ENCODE data around the gene IL2RA. TPM values are rescaled to one million over a fixed set of nuclear protein-coding genes. Genes with fewer than 3 reads are reported as not detected.
A peak's percentile ranks its signal among the peaks of the same experiment; 100 is the strongest.
"Not testable (repeated sequence)": the region's sequence is repeated elsewhere in the genome, so short reads cannot be mapped to it uniquely, and the experiment has no call there.

The IL2RA gene
- total RNA-seq, 4 donors from 2014 or later, result 0.70 to 3.8 (median 3.0) TPM; not detected in 1

DNA sequence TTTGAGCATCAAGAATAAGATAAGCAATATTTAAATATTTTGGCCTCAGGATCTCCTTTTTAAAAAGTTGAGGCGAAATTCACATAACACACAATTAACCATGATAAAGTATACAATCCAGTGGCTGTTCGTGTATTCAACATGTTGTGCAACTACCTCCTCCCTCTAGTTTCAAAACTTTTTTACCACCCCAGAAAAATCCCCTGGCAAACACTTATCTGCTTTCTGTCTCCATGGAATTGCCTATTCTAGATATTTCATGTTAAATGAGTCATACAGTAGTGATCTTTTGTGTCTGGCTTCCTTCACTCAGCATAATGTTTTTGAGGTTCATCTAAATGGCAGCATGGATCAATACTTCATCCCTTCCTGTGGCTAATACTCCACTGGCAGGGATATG, 53.0 kb downstream of the IL2RA start:
- Histone ChIP-seq H3K27ac (peak overlapping the region; percentile 6 to 70 (median 38)), H3K4me1 (peaks cover 0 to 22% (median 3%) of the 10 kb centered on the region in 3 donors), H3K9me3 (peaks cover 0 to 12% (median 6%) of the 10 kb centered on the region in 3 donors), H3K27me3 (no peaks in the 10 kb centered on the region), H3K4me3 (peak overlapping the region in 2 of 4 donors; percentile 19 to 48), H3K36me3 (no peaks in the 10 kb centered on the region)
- 11 to 15% methylated on average over 2 of the region's 2 CpGs for WGBS, 2 donors
- no peak for DNase-seq
- TF ChIP-seq, protein P1, sequence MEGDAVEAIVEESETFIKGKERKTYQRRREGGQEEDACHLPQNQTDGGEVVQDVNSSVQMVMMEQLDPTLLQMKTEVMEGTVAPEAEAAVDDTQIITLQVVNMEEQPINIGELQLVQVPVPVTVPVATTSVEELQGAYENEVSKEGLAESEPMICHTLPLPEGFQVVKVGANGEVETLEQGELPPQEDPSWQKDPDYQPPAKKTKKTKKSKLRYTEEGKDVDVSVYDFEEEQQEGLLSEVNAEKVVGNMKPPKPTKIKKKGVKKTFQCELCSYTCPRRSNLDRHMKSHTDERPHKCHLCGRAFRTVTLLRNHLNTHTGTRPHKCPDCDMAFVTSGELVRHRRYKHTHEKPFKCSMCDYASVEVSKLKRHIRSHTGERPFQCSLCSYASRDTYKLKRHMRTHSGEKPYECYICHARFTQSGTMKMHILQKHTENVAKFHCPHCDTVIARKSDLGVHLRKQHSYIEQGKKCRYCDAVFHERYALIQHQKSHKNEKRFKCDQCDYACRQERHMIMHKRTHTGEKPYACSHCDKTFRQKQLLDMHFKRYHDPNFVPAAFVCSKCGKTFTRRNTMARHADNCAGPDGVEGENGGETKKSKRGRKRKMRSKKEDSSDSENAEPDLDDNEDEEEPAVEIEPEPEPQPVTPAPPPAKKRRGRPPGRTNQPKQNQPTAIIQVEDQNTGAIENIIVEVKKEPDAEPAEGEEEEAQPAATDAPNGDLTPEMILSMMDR (IDR thresholded peaks at IDR 0.05), result no peak
- TF ChIP-seq POLR2A (IDR thresholded peaks at IDR 0.05), result no peak
- intact Hi-C loops (cut with DNase I), result no loop called here

DNA sequence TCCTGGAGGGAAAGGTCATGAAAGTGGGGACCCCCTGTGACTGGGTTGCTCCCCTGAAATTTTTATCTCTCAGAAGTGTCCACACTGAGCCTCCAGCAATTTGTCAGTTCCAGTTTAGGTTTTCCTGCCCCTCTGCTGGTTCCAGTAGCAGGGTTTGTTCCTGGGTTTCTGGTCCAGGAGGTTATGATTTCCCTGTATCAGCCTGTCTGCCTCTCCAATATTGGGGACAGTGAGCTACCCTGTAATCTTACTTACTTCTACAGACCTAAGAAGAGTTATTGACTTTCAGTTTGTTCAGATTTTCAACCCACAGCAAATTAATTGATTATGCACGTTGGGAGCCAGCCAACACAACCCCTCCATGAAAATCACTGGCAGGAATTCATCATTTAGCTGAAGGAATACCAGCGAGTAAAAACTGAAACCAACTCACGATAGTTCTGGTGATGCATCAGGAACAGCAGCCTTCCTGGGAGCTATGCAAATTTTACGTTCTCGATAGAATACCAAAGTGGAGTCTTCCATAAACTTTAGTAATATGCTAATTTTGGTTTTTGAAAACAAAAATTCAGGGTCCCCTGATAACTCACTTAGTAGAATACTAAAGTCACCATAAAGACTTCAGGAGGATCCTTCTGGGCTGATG, 53.5 kb downstream of the IL2RA start:
- no peak for DNase-seq
- Histone ChIP-seq H3K27me3 (no peaks in the 10 kb centered on the region), H3K27ac (peak overlapping the region; percentile 6 to 70 (median 38)), H3K4me1 (peaks cover 0 to 18% (median 3%) of the 10 kb centered on the region in 3 donors), H3K9me3 (peaks cover 0 to 12% (median 6%) of the 10 kb centered on the region in 3 donors), H3K36me3 (no peaks in the 10 kb centered on the region), H3K4me3 (peak overlapping the region in 2 of 4 donors; percentile 19 to 48)
- 33 to 34% methylated on average over 5 of the region's 5 CpGs for WGBS, 2 donors
- intact Hi-C loops (cut with DNase I), result no loop called here
- TF ChIP-seq POLR2A (IDR thresholded peaks at IDR 0.05), result no peak
- TF ChIP-seq, protein P1 (IDR thresholded peaks at IDR 0.05), result no peak

DNA sequence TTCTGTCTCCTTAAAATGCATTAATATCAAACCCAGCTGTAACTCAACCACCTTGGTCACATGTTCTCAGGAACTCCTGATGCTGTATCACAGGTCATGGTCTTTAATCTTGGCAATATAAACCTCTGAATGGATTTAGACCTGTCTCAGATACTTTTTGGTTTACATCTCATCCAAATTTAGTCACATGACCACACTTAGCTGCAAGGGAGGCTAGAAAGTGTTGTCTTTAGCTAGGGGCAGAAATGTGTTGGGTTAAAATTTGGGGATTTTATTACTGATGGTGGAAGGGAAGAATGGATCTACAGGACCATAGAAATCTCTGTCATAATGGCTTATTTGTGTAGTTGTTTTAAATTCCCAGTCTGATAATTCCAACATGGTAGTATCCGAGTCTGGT, 55.2 kb downstream of the IL2RA start:
- no peaks in the 10 kb centered on the region for H3K27me3 ChIP-seq
- H3K4me1 ChIP-seq, result peaks cover 0 to 18% (median 3%) of the 10 kb centered on the region in 3 donors
- WGBS, 2 donors, result 85 to 95% methylated on average over 1 of the region's 1 CpG
- intact Hi-C loops (cut with DNase I), result no loop called here
- no peak overlapping the region for H3K4me3 ChIP-seq
- H3K36me3 ChIP-seq, result no peaks in the 10 kb centered on the region
- no peak for DNase-seq
- H3K27ac ChIP-seq, result no peak overlapping the region
- no peak for TF ChIP-seq POLR2A (IDR thresholded peaks at IDR 0.05)
- TF ChIP-seq, protein P1 (IDR thresholded peaks at IDR 0.05), result no peak
- peaks cover 0 to 12% (median 6%) of the 10 kb centered on the region in 3 donors for H3K9me3 ChIP-seq

DNA sequence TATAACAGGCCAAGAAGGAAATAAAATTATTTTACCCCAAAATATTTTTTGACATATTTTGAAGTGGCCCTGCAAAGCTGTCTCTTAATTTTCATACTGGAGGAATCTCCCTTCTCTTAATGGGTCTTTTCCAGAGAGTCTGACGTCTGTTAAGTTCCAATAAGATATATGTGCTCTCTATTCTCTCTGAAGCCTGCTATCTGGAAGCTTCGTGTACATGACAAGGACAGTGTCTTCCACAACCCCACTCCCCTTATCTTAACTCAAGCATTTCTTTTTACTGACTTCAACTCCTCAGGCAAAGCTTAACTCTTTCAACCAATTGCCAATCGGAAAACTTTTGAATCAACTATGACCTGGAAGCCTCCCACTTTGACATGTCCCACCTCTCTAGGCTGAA, 55.6 kb downstream of the IL2RA start:
- Histone ChIP-seq H3K9me3 (peaks cover 0 to 12% (median 6%) of the 10 kb centered on the region in 3 donors), H3K27ac (no peak overlapping the region), H3K36me3 (no peaks in the 10 kb centered on the region), H3K27me3 (no peaks in the 10 kb centered on the region), H3K4me1 (peaks cover 0 to 18% (median 3%) of the 10 kb centered on the region in 3 donors), H3K4me3 (no peak overlapping the region)
- intact Hi-C loops (cut with DNase I), result no loop called here
- WGBS, 2 donors, result 81 to 88% methylated on average over 3 of the region's 3 CpGs
- no peak for TF ChIP-seq POLR2A (IDR thresholded peaks at IDR 0.05)
- TF ChIP-seq, protein P1 (IDR thresholded peaks at IDR 0.05), result no peak
- DNase-seq, result no peak

DNA sequence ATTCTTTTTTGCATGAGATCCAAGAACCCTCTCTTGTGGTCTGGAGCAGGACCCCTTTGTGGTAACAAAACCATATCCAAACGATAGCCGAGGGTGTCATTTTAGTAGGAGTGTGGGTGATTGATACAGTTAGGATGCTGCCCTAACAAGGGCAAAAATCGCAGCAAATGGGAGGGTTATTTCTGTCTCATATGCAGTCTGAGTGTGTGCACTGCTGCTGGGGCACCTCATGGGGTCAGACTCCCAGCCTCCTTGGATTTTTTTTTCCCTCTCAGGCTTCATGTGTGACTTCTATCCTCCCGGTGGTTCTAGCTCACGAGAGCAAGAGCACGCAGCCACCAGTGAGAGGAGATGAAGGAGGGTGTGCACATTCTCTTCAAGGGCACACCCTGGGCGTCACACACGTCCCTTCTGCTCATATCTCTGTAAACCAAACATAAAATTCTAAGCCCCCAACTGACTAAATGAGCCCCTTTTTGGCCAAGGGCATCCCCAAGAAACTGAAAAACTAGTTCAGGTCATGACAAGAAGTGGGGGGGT, 56.2 kb downstream of the IL2RA start:
- Histone ChIP-seq H3K27ac (no peak overlapping the region), H3K36me3 (no peaks in the 10 kb centered on the region), H3K4me1 (peaks cover 0 to 18% (median 3%) of the 10 kb centered on the region in 3 donors), H3K9me3 (peaks cover 0 to 12% (median 6%) of the 10 kb centered on the region in 3 donors), H3K27me3 (no peaks in the 10 kb centered on the region), H3K4me3 (no peak overlapping the region)
- no peak for TF ChIP-seq POLR2A (IDR thresholded peaks at IDR 0.05)
- TF ChIP-seq, protein P1 (IDR thresholded peaks at IDR 0.05), result no peak
- DNase-seq, result no peak
- intact Hi-C loops (cut with DNase I), result no loop called here
- WGBS, 2 donors, result 82 to 84% methylated on average over 7 to 8 of the region's 8 CpGs

DNA sequence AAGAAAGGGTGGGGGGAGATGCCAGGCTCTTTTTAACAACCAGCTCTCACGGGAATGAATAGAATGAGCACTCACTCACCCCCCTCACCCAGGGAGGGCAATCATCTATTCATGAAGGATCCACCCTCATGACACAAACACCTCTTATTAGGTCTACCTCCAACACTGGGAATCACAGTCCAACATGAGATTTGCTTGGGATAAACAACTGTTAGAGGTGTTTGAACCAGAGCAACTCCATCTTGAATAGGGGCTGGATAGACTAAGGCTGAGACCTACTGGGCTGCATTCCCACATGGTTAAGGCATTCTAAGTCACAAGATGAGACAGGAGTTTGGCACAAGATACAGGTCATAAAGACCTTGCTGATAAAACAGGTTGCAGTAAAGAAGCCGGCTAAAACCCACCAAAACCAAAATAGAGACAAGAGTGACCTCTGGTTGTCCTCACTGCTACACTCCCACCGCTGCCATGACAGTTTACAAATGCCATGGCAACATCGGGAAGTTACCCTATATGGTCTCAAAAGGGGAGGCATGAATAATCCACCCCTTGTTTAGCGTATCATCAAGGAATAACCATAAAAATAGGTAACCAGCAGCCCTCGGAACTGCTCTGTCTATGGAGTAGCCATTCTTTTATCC, 56.9 kb downstream of the IL2RA start:
- H3K4me3 ChIP-seq; intact Hi-C loops (cut with DNase I); H3K27ac ChIP-seq; H3K36me3 ChIP-seq; DNase-seq; H3K27me3 ChIP-seq: not testable (repeated sequence)
- 66 to 77% methylated on average over 6 of the region's 6 CpGs for WGBS, 2 donors
- Histone ChIP-seq H3K4me1 (peaks cover 0 to 18% (median 3%) of the 10 kb centered on the region in 3 donors), H3K9me3 (peaks cover 0 to 12% (median 6%) of the 10 kb centered on the region in 3 donors)
